Sigmoid colon (tissue), 4 donors: ENCODE data around the gene POU6F2.

Experiments
- EP300 ChIP-seq, 4 donors: sonication (generic); formaldehyde crosslinking; IDR thresholded peaks; one replicate each; pipeline ENCODE4 v1.6.1; 2017; ENCODE audit warnings: antibody characterized with exemption in 4 of 4
- POLR2A ChIP-seq, 2 donors: fragments of 450-650 bp; IDR thresholded peaks; one replicate each; pipeline ENCODE4 v1.6.1; 2016; ENCODE audit warnings: antibody characterized with exemption in 2 of 2, mild to moderate bottlenecking in 2 of 2, moderate library complexity in 2 of 2
- POLR2AphosphoS5 ChIP-seq, 4 donors: sonication (generic); formaldehyde crosslinking; IDR thresholded peaks; one replicate each; pipeline ENCODE4 v1.6.1; 2017; ENCODE audit warnings: antibody characterized with exemption in 4 of 4
- TF ChIP-seq, protein P1 (sequence below), 4 experiments: fragments of 450-650 bp in 3 of 4; fragments of 200-600 bp in 1 of 4; IDR thresholded peaks; one replicate each; pipeline ENCODE4 v1.5.1; 2016 to 2019; ENCODE audit warnings: antibody characterized with exemption in 4 of 4, mild to moderate bottlenecking in 3 of 4, moderate library complexity in 2 of 4

DNA sequence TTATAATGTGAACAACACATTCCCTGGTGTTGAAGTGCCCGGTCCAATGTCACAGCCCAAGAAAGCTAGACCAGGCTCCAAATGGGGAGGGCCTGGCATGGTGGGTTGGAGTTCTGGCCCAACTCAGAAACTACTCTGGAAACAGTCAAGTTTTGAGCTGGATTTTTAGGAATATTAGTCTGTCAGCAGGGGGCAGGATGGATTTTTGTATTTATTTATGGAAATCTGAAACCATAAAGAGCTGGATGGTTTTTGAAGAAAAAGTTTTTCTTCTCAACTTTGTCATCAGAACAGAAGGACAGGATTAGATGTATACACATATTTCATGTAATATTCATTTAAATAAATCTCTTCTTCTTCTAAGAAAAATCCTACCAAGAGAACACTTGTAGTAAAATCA is 97.5 kb downstream of the POU6F2 start:
- TF ChIP-seq, protein P1, sequence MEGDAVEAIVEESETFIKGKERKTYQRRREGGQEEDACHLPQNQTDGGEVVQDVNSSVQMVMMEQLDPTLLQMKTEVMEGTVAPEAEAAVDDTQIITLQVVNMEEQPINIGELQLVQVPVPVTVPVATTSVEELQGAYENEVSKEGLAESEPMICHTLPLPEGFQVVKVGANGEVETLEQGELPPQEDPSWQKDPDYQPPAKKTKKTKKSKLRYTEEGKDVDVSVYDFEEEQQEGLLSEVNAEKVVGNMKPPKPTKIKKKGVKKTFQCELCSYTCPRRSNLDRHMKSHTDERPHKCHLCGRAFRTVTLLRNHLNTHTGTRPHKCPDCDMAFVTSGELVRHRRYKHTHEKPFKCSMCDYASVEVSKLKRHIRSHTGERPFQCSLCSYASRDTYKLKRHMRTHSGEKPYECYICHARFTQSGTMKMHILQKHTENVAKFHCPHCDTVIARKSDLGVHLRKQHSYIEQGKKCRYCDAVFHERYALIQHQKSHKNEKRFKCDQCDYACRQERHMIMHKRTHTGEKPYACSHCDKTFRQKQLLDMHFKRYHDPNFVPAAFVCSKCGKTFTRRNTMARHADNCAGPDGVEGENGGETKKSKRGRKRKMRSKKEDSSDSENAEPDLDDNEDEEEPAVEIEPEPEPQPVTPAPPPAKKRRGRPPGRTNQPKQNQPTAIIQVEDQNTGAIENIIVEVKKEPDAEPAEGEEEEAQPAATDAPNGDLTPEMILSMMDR (IDR thresholded peaks at IDR 0.05): no peak
- TF ChIP-seq POLR2AphosphoS5 (IDR thresholded peaks at IDR 0.05) (no peak), EP300 (IDR thresholded peaks at IDR 0.05) (no peak), POLR2A (IDR thresholded peaks at IDR 0.05) (no peak)
